PFSK-1 (cell line): ENCODE measurements around the gene NUP214.

ENCODE experiments used
- POLR2AphosphoS5 ChIP-seq: IDR thresholded peaks from 2 replicates; pipeline ENCODE4 v1.6.1; 2012; ENCODE audit warnings: low read depth, mild to moderate bottlenecking, control low read depth, low read length, moderate library complexity
- REST ChIP-seq, 2 experiments: IDR thresholded peaks; 2 replicates each; pipeline versions ENCODE4 v1.6.1 to v1.8.0; 2011 to 2012; ENCODE audit warnings: low read depth in 2 of 2, low read length in 2 of 2, control low read depth in 1 of 2, inconsistent platforms in 1 of 2, mild to moderate bottlenecking in 1 of 2, moderate library complexity in 1 of 2; ENCODE audit not compliant: insufficient read depth in 1 of 2
- TAF1 ChIP-seq: IDR thresholded peaks from 2 replicates; pipeline ENCODE4 v1.6.1; 2012; ENCODE audit warnings: low read length, control low read depth, borderline replicate concordance; ENCODE audit not compliant: insufficient read depth

- TF ChIP-seq TAF1: no peak
- TF ChIP-seq REST (IDR thresholded peaks at IDR 0.05; ENCODE audit: insufficient read depth in 1 of 2, low read depth in 2 of 2, low read length in 2 of 2): no peak
- TF ChIP-seq POLR2AphosphoS5: no peak
These were observed 36.2 kb downstream of the NUP214 start for GRCh38 chr9:131161585-131161984.
